ENCODE measurements around the gene FAM216B. TPM values are rescaled to one million over a fixed set of nuclear protein-coding genes. Genes with fewer than 3 reads are reported as not detected.
A peak's percentile ranks its signal among the peaks of the same experiment; 100 is the strongest.

The FAM216B gene
- total and polyA plus RNA-seq, 10 of the 15 experiments (the other 5 are each of a cell fraction or from before 2014, with no cell fraction given): not detected

DNA sequence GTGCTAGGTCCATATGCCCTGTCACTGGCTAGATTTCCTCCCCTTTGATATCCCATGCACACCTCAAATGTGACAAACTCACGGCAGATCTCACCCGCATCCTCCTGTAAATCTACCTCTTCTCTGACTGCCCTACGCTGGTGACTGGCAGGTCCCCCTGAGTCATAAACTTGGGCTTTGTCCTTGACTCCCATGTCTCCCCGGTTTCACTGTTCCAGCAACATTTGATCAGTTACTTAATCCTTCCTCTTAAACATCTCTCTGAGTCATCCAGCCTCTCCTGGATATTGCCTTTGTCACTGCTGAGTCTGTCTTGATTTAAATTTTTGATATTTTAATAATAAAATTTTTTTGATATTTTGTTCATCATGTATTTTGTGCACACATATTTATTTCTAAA lies 26.5 kb downstream of the FAM216B start (continued):
- TF ChIP-seq, protein P1, sequence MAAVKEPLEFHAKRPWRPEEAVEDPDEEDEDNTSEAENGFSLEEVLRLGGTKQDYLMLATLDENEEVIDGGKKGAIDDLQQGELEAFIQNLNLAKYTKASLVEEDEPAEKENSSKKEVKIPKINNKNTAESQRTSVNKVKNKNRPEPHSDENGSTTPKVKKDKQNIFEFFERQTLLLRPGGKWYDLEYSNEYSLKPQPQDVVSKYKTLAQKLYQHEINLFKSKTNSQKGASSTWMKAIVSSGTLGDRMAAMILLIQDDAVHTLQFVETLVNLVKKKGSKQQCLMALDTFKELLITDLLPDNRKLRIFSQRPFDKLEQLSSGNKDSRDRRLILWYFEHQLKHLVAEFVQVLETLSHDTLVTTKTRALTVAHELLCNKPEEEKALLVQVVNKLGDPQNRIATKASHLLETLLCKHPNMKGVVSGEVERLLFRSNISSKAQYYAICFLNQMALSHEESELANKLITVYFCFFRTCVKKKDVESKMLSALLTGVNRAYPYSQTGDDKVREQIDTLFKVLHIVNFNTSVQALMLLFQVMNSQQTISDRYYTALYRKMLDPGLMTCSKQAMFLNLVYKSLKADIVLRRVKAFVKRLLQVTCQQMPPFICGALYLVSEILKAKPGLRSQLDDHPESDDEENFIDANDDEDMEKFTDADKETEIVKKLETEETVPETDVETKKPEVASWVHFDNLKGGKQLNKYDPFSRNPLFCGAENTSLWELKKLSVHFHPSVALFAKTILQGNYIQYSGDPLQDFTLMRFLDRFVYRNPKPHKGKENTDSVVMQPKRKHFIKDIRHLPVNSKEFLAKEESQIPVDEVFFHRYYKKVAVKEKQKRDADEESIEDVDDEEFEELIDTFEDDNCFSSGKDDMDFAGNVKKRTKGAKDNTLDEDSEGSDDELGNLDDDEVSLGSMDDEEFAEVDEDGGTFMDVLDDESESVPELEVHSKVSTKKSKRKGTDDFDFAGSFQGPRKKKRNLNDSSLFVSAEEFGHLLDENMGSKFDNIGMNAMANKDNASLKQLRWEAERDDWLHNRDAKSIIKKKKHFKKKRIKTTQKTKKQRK (IDR thresholded peaks at IDR 0.05; ENCODE audit: low read depth, low read length): no peak
- TF ChIP-seq SMAD5 (IDR thresholded peaks at IDR 0.05; ENCODE audit: low read depth): no peak

DNA sequence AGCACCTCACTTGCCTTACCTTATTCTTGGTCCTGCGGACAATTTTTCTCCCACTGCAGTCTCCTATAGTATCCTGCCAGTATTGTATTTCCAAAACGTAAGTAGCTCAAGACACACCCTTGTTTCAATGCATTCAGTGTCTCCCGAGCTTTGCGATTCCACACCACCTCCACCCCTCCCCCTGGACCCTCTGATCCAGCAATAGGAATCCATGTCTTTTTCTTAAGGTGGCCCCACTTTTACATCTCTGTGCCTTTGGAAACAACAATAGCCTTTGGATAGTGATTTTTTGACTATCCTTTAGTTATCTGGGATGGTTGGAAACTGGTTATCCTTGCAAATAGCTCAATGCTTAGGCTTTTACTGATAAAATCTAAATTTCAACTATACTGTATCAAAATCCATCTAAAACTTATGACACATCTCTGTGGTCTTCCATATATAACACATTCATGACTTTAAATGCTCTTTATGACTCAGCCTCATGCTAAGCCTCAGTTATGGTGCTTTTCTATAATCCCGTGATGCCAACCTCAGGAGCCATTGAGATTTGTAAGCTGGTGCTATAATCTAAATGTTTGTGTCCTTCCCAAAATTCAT lies 27.1 kb downstream of the FAM216B start:
- H3K9ac ChIP-seq (ENCODE audit: control insufficient read depth, insufficient read depth, low read length): no peak overlapping the region
- WGBS (ENCODE audit: insufficient coverage, insufficient replicate concordance, low lambda C conversion rate, missing lambda C conversion rate): 60% methylated on average over 5 of the region's 5 CpGs
- CTCF ChIA-PET: interaction anchor here (1.0 to 1.2 kb wide), 2 partner anchors 9 to 67 kb away, joined by 3 read pairs; no protein-coding TSS in a partner anchor
- DNase-seq (ENCODE audit: low read depth, low spot score): no peak
- H3K4me2 ChIP-seq (ENCODE audit: control insufficient read depth, insufficient read depth): no peak overlapping the region
- POLR2A ChIA-PET: no interaction called here
- RAD21 ChIA-PET (ENCODE audit: unreplicated experiment): interaction anchor here (1.5 kb wide), 1 partner anchor 474 kb away, joined by 3 read pairs; no protein-coding TSS in a partner anchor
- no peak overlapping the region for H3K4me3 ChIP-seq
- H3K27ac ChIP-seq (ENCODE audit: control insufficient read depth, insufficient read depth): no peak overlapping the region
- H3K9me3 ChIP-seq (replicated peaks; ENCODE audit: control insufficient read depth, insufficient read depth, low read length): no peaks in the 10 kb centered on the region; the same call in 2 of the 3 replicates
- no TSS peak for BruUV-seq (replicated peaks)
- H3K27me3 ChIP-seq (replicated peaks in 1 of 2; ENCODE audit: control insufficient read depth in 2 of 2, insufficient read depth in 2 of 2, low read length in 1 of 2): no peaks in the 10 kb centered on the region
- H2AFZ ChIP-seq (ENCODE audit: control insufficient read depth, low read depth, low read length): no peak overlapping the region
- no peaks in the 10 kb centered on the region for H3K79me2 ChIP-seq (ENCODE audit: control insufficient read depth, insufficient read depth, low read length)
- no peaks in the 10 kb centered on the region for H4K20me1 ChIP-seq (ENCODE audit: control insufficient read depth, insufficient read depth)
- 0 out of 3 replicates have a peak, but pooled peaks have one; percentile 7 for ATAC-seq
- no peaks in the 10 kb centered on the region for H3K36me3 ChIP-seq (ENCODE audit: control insufficient read depth in 2 of 2, insufficient read depth in 2 of 2, low read length in 1 of 2)
- SMC1A ChIA-PET (ENCODE audit: uncharacterized antibody, unreplicated experiment): interaction anchor here (0.7 to 1.4 kb wide), 4 partner anchors 9 to 29 kb away, joined by 3 to 8 read pairs (median 4); no protein-coding TSS in a partner anchor
- peaks cover 12% of the 10 kb centered on the region for H3K4me1 ChIP-seq (ENCODE audit: control insufficient read depth, insufficient read depth, low read length)
- intact Hi-C loops (cut with micrococcal nuclease; ENCODE audit: unreplicated experiment) (no loop called here), in situ Hi-C loops (cut with MboI) (no loop called here)
- no peak for FAIRE-seq
- TF ChIP-seq, protein P2, sequence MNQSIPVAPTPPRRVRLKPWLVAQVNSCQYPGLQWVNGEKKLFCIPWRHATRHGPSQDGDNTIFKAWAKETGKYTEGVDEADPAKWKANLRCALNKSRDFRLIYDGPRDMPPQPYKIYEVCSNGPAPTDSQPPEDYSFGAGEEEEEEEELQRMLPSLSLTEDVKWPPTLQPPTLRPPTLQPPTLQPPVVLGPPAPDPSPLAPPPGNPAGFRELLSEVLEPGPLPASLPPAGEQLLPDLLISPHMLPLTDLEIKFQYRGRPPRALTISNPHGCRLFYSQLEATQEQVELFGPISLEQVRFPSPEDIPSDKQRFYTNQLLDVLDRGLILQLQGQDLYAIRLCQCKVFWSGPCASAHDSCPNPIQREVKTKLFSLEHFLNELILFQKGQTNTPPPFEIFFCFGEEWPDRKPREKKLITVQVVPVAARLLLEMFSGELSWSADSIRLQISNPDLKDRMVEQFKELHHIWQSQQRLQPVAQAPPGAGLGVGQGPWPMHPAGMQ (IDR thresholded peaks at IDR 0.05; ENCODE audit: borderline replicate concordance): no peak
- TF ChIP-seq, protein P3, sequence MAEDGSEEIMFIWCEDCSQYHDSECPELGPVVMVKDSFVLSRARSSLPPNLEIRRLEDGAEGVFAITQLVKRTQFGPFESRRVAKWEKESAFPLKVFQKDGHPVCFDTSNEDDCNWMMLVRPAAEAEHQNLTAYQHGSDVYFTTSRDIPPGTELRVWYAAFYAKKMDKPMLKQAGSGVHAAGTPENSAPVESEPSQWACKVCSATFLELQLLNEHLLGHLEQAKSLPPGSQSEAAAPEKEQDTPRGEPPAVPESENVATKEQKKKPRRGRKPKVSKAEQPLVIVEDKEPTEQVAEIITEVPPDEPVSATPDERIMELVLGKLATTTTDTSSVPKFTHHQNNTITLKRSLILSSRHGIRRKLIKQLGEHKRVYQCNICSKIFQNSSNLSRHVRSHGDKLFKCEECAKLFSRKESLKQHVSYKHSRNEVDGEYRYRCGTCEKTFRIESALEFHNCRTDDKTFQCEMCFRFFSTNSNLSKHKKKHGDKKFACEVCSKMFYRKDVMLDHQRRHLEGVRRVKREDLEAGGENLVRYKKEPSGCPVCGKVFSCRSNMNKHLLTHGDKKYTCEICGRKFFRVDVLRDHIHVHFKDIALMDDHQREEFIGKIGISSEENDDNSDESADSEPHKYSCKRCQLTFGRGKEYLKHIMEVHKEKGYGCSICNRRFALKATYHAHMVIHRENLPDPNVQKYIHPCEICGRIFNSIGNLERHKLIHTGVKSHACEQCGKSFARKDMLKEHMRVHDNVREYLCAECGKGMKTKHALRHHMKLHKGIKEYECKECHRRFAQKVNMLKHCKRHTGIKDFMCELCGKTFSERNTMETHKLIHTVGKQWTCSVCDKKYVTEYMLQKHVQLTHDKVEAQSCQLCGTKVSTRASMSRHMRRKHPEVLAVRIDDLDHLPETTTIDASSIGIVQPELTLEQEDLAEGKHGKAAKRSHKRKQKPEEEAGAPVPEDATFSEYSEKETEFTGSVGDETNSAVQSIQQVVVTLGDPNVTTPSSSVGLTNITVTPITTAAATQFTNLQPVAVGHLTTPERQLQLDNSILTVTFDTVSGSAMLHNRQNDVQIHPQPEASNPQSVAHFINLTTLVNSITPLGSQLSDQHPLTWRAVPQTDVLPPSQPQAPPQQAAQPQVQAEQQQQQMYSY (CRISPR knock-in tag; IDR thresholded peaks at IDR 0.05): no peak
- peak; percentile 62 for TF ChIP-seq JUNB (IDR thresholded peaks at IDR 0.05)
- TF ChIP-seq GATAD2B (conservative IDR thresholded peaks at IDR 0.05; ENCODE audit: low read depth): no peak
- TF ChIP-seq, protein P4, sequence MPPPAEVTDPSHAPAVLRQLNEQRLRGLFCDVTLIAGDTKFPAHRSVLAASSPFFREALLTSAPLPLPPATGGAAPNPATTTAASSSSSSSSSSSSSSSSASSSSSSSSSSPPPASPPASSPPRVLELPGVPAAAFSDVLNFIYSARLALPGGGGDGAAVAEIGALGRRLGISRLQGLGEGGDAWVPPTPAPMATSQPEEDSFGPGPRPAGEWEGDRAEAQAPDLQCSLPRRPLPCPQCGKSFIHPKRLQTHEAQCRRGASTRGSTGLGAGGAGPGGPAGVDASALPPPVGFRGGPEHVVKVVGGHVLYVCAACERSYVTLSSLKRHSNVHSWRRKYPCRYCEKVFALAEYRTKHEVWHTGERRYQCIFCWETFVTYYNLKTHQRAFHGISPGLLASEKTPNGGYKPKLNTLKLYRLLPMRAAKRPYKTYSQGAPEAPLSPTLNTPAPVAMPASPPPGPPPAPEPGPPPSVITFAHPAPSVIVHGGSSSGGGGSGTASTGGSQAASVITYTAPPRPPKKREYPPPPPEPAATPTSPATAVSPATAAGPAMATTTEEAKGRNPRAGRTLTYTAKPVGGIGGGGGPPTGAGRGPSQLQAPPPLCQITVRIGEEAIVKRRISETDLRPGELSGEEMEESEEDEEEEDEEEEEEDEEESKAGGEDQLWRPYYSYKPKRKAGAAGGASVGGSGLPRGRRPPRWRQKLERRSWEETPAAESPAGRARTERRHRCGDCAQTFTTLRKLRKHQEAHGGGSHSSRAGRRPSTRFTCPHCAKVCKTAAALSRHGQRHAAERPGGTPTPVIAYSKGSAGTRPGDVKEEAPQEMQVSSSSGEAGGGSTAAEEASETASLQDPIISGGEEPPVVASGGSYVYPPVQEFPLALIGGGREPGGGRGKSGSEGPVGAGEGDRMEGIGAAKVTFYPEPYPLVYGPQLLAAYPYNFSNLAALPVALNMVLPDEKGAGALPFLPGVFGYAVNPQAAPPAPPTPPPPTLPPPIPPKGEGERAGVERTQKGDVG (CRISPR knock-in tag; IDR thresholded peaks at IDR 0.05): no peak
- no peak for TF ChIP-seq KDM1A (IDR thresholded peaks at IDR 0.05; ENCODE audit: borderline replicate concordance)
- TF ChIP-seq CREB1 (IDR thresholded peaks at IDR 0.05; ENCODE audit: low read depth): no peak
- peak; percentile 23; the same call in 1 of the 2 replicates for TF ChIP-seq NFIC (IDR thresholded peaks at IDR 0.05; ENCODE audit: low read depth, low read length)

Data from GM12878 (cell line).